ENCODE results near the gene GPC5. TPM values are rescaled to one million over a fixed set of nuclear protein-coding genes. Genes with fewer than 3 reads are reported as not detected.

Gene GPC5
- total RNA-seq, 2 experiments from 2014 or later: 2.4 TPM; not detected in 1

GRCh38 chr13:91534996-91535395, 136.6 kb downstream of the GPC5 start:
- ChIA-PET POLR2A (interaction anchor here (1.9 kb wide), 1 partner anchor 10 kb away, joined by 7 read pairs; no protein-coding TSS in a partner anchor), CTCF (ENCODE audit: unreplicated experiment) (no interaction called here)
- intact Hi-C loops (cut with micrococcal nuclease; ENCODE audit: unreplicated experiment): no loop called here

DNA sequence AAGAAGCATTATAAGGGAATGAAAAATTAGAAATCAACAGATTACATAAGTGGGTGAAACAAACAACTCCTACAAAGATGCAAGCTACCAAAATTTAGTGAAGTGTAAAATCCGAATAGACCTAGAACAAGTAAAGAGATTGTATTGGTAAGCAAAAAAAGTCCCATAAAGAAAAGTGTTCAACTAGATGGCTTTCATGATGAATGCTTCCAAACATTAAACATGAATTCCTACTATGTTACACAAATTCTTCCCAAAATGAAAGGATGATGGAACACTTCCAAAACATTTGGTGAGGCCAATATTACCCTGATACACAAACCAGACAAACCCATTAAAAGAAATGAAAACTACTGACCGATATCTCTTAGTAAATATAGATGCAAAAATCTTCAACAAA, 139.0 kb downstream of the GPC5 start:
- BruUV-seq (replicated peaks): no TSS peak
- no peaks in the 10 kb centered on the region for H4K20me1 ChIP-seq (ENCODE audit: insufficient read depth, low read length)
- no peak overlapping the region for H2AFZ ChIP-seq (ENCODE audit: low read length)
- POLR2A ChIA-PET: interaction anchor here (0.5 to 2.1 kb wide), 18 partner anchors 8 to 751 kb away, joined by 3 to 8 read pairs (median 3); no protein-coding TSS in a partner anchor
- no peaks in the 10 kb centered on the region for H3K9me2 ChIP-seq (ENCODE audit: insufficient read depth, low read length)
- H3K4me3 ChIP-seq (ENCODE audit: low read depth, low read length, poor library complexity, severe bottlenecking): no peak overlapping the region
- intact Hi-C loops (cut with micrococcal nuclease; ENCODE audit: unreplicated experiment): no loop called here
- H3K4me2 ChIP-seq (ENCODE audit: low read length): no peak overlapping the region
- CTCF ChIA-PET (ENCODE audit: unreplicated experiment): interaction anchor here (1.1 kb wide), 1 partner anchor 14 kb away, joined by 3 read pairs; no protein-coding TSS in a partner anchor
- TF ChIP-seq EZH2phosphoT487 (IDR thresholded peaks at IDR 0.05; ENCODE audit: borderline replicate concordance, low read depth, low read length): no peak
- TF ChIP-seq, protein P1, sequence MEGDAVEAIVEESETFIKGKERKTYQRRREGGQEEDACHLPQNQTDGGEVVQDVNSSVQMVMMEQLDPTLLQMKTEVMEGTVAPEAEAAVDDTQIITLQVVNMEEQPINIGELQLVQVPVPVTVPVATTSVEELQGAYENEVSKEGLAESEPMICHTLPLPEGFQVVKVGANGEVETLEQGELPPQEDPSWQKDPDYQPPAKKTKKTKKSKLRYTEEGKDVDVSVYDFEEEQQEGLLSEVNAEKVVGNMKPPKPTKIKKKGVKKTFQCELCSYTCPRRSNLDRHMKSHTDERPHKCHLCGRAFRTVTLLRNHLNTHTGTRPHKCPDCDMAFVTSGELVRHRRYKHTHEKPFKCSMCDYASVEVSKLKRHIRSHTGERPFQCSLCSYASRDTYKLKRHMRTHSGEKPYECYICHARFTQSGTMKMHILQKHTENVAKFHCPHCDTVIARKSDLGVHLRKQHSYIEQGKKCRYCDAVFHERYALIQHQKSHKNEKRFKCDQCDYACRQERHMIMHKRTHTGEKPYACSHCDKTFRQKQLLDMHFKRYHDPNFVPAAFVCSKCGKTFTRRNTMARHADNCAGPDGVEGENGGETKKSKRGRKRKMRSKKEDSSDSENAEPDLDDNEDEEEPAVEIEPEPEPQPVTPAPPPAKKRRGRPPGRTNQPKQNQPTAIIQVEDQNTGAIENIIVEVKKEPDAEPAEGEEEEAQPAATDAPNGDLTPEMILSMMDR (conservative IDR thresholded peaks at IDR 0.05; ENCODE audit: low read length): no peak
- no peak for DNase-seq (ENCODE audit: low spot score)
- H3K27ac ChIP-seq (ENCODE audit: low read depth, low read length, poor library complexity, severe bottlenecking): no peak overlapping the region
- no peaks in the 10 kb centered on the region for H3K4me1 ChIP-seq (ENCODE audit: insufficient read depth, low read length, poor library complexity, severe bottlenecking)
- no peaks in the 10 kb centered on the region for H3K79me2 ChIP-seq (ENCODE audit: insufficient read depth, low read depth, low read length)
- no peaks in the 10 kb centered on the region for H3K9me3 ChIP-seq (ENCODE audit: low read length)
- H3K36me3 ChIP-seq (ENCODE audit: insufficient read depth, low read length): no peaks in the 10 kb centered on the region

More at GRCh38 chr13:91534996-91535395, 136.6 kb downstream of the GPC5 start:
- TF ChIP-seq EZH2phosphoT487 (IDR thresholded peaks at IDR 0.05; ENCODE audit: borderline replicate concordance, low read depth, low read length): no peak
- TF ChIP-seq, protein P1 (conservative IDR thresholded peaks at IDR 0.05; ENCODE audit: low read length): no peak
- DNase-seq (ENCODE audit: low spot score): no peak
- BruUV-seq (replicated peaks): no TSS peak
- Histone ChIP-seq H3K4me2 (ENCODE audit: low read length) (no peak overlapping the region), H3K9me2 (ENCODE audit: insufficient read depth, low read length) (no peaks in the 10 kb centered on the region), H3K36me3 (ENCODE audit: insufficient read depth, low read length) (no peaks in the 10 kb centered on the region), H3K79me2 (ENCODE audit: insufficient read depth, low read depth, low read length) (no peaks in the 10 kb centered on the region), H3K4me3 (ENCODE audit: low read depth, low read length, poor library complexity, severe bottlenecking) (no peak overlapping the region), H4K20me1 (ENCODE audit: insufficient read depth, low read length) (no peaks in the 10 kb centered on the region), H2AFZ (ENCODE audit: low read length) (no peak overlapping the region), H3K4me1 (ENCODE audit: insufficient read depth, low read length, poor library complexity, severe bottlenecking) (no peaks in the 10 kb centered on the region), H3K9me3 (ENCODE audit: low read length) (no peaks in the 10 kb centered on the region), H3K27ac (ENCODE audit: low read depth, low read length, poor library complexity, severe bottlenecking) (no peak overlapping the region)

GRCh38 chr13:91539286-91540157, 141.1 kb downstream of the GPC5 start:
- CTCF ChIA-PET (ENCODE audit: unreplicated experiment): no interaction called here
- intact Hi-C loops (cut with micrococcal nuclease; ENCODE audit: unreplicated experiment): no loop called here
- H3K4me3 ChIP-seq (ENCODE audit: low read depth, low read length, poor library complexity, severe bottlenecking): no peak overlapping the region

More at GRCh38 chr13:91539286-91540157, 141.1 kb downstream of the GPC5 start:
- Histone ChIP-seq H3K4me1 (ENCODE audit: insufficient read depth, low read length, poor library complexity, severe bottlenecking) (no peaks in the 10 kb centered on the region), H3K4me2 (ENCODE audit: low read length) (no peak overlapping the region), H3K79me2 (ENCODE audit: insufficient read depth, low read depth, low read length) (no peaks in the 10 kb centered on the region), H3K36me3 (ENCODE audit: insufficient read depth, low read length) (no peaks in the 10 kb centered on the region), H3K27ac (ENCODE audit: low read depth, low read length, poor library complexity, severe bottlenecking) (no peak overlapping the region), H4K20me1 (ENCODE audit: insufficient read depth, low read length) (no peaks in the 10 kb centered on the region), H3K9me2 (ENCODE audit: insufficient read depth, low read length) (no peaks in the 10 kb centered on the region), H2AFZ (ENCODE audit: low read length) (no peak overlapping the region), H3K9me3 (ENCODE audit: low read length) (no peaks in the 10 kb centered on the region)
- POLR2A ChIA-PET: interaction anchor here (0.7 to 1.8 kb wide), 5 partner anchors 8 to 442 kb away, joined by 3 to 8 read pairs (median 3); no protein-coding TSS in a partner anchor
- no peak for TF ChIP-seq EZH2phosphoT487 (IDR thresholded peaks at IDR 0.05; ENCODE audit: borderline replicate concordance, low read depth, low read length)
- TF ChIP-seq, protein P1 (conservative IDR thresholded peaks at IDR 0.05; ENCODE audit: low read length): no peak
- no TSS peak for BruUV-seq (replicated peaks)
- DNase-seq (ENCODE audit: low spot score): no peak

Measured in OCI-LY7 (cell line).